ENCODE measurements around the gene HBS1L. TPM values are rescaled to one million over a fixed set of nuclear protein-coding genes. Genes with fewer than 3 reads are reported as not detected.
A peak's percentile ranks its signal among the peaks of the same experiment; 100 is the strongest.

Gene HBS1L
- total RNA-seq, 3 donors from 2014 or later (not counting 1 experiment from before 2014, with no cell fraction given) = 75.3 to 82.2 (median 80.1) TPM

DNA sequence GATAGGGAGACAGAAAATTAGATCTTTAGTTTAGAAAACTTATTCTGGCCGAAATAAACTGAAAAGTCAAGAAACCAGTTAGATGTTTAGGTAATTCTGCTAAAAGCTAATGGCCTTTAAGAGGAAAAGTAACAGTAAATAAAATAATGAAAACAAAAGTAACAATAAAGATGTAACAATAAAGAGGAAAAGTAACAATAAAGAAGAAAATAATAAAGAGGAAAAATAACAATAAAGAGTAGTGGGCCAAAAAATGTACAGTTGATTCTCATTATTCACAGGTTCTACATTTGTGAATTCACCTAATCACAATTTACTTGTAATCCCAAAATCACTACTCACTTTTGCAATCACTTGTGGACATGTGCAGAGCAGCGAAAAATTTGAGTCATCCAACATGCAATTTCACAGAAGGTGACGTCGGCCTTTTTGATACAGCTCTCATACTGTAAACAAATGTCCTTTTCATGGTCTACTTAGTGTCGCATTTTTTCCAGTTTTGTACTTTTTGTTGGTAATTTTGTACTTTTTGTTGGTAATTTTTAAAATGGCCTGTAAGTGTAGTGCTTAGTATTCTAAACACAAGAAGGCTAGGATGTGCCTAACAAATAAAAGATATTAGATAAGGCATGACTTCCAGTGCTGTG lies 24.0 kb downstream of the HBS1L start:
- H3K27ac ChIP-seq (ENCODE audit: low read length) = no peak overlapping the region
- Mint-ChIP-seq H3K4me1 (peaks cover 7 to 8% of the 10 kb centered on the region in 2 donors), H3K36me3 (no peaks in the 10 kb centered on the region), H3K27ac (peak overlapping the region in 1 of 2 donors; percentile 1), H3K27me3 (ENCODE audit: low read depth in 2 of 2) (no peaks in the 10 kb centered on the region), H3K4me3 (no peak overlapping the region), H3K9me3 (no peaks in the 10 kb centered on the region)
- no peak for ATAC-seq
- no peaks in the 10 kb centered on the region for H3K9me3 ChIP-seq (ENCODE audit: control insufficient read depth, insufficient read depth, low read length)
- H3K36me3 ChIP-seq (ENCODE audit: control insufficient read depth, insufficient read depth, low read length) = peaks cover 28% of the 10 kb centered on the region
- DNase-seq = no peak
- no peak overlapping the region for H3K4me3 ChIP-seq (ENCODE audit: low read length)
- H3K27me3 ChIP-seq (ENCODE audit: control insufficient read depth, insufficient read depth, low read length) = no peaks in the 10 kb centered on the region
- intact Hi-C loops (cut with micrococcal nuclease) = no loop called here
- no peak for TF ChIP-seq CTCF (IDR thresholded peaks at IDR 0.05)
- 86% methylated on average over 5 of the region's 5 CpGs for WGBS (ENCODE audit: insufficient coverage)
- no peaks in the 10 kb centered on the region for H3K4me1 ChIP-seq (ENCODE audit: control insufficient read depth, insufficient read depth, low read length)

- no peak for TF ChIP-seq CTCF (IDR thresholded peaks at IDR 0.05)
- no peak overlapping the region for H3K4me3 ChIP-seq (ENCODE audit: low read length)
- intact Hi-C loops (cut with micrococcal nuclease) = no loop called here
Observed at GRCh38 chr6:135030056-135030473, 24.6 kb downstream of the HBS1L start.

DNA sequence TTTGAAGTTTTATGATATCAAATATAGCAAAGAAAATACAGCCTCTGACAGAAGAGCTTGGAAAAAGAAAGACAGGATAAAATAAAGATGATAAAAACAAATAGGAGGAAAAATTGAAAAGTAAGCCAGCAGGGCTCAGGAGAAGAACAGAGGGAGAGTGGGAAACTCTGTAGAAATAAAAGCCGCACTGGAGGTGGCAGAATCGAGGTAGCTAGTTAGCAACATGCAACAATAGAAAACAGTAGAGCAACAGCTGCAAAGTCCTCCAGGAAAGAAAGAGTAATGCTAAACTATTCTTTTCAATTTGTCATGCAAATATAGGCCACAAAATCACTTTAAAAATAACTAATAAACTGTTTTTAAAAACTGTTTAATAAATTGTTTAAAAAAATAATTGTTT lies 28.8 kb downstream of the HBS1L start:
- Mint-ChIP-seq H3K27me3 (ENCODE audit: low read depth in 2 of 2) (no peaks in the 10 kb centered on the region), H3K36me3 (no peaks in the 10 kb centered on the region), H3K4me1 (peaks cover 21 to 27% of the 10 kb centered on the region in 2 donors), H3K4me3 (no peak overlapping the region), H3K27ac (peak overlapping the region in 1 of 2 donors; percentile 11), H3K9me3 (no peaks in the 10 kb centered on the region)
- Histone ChIP-seq H3K36me3 (ENCODE audit: control insufficient read depth, insufficient read depth, low read length) (peaks cover 6% of the 10 kb centered on the region), H3K4me3 (ENCODE audit: low read length) (no peak overlapping the region), H3K4me1 (ENCODE audit: control insufficient read depth, insufficient read depth, low read length) (no peaks in the 10 kb centered on the region), H3K27me3 (ENCODE audit: control insufficient read depth, insufficient read depth, low read length) (no peaks in the 10 kb centered on the region), H3K9me3 (ENCODE audit: control insufficient read depth, insufficient read depth, low read length) (no peaks in the 10 kb centered on the region), H3K27ac (ENCODE audit: low read length) (no peak overlapping the region)
- no peak for DNase-seq
- intact Hi-C loops (cut with micrococcal nuclease) = no loop called here
- 100% methylated on average over 2 of the region's 2 CpGs for WGBS (ENCODE audit: insufficient coverage)
- no peak for TF ChIP-seq CTCF (IDR thresholded peaks at IDR 0.05)
- ATAC-seq = no peak

More at GRCh38 chr6:135030056-135030473, 24.6 kb downstream of the HBS1L start:
- DNase-seq (peak in 1 of 2 donors; percentile 62), ATAC-seq (no peak)
- peaks cover 28% of the 10 kb centered on the region for H3K36me3 ChIP-seq (ENCODE audit: control insufficient read depth, insufficient read depth, low read length)
- Mint-ChIP-seq H3K27me3 (ENCODE audit: low read depth in 2 of 2) (no peaks in the 10 kb centered on the region), H3K4me3 (no peak overlapping the region), H3K4me1 (peaks cover 11 to 14% of the 10 kb centered on the region in 2 donors), H3K36me3 (no peaks in the 10 kb centered on the region), H3K27ac (peak overlapping the region in 1 of 2 donors; percentile 1), H3K9me3 (no peaks in the 10 kb centered on the region)
- WGBS (ENCODE audit: insufficient coverage) = 85% methylated on average over 3 of the region's 3 CpGs
- H3K9me3 ChIP-seq (ENCODE audit: control insufficient read depth, insufficient read depth, low read length) = no peaks in the 10 kb centered on the region
- H3K27ac ChIP-seq (ENCODE audit: low read length) = no peak overlapping the region
- no peaks in the 10 kb centered on the region for H3K4me1 ChIP-seq (ENCODE audit: control insufficient read depth, insufficient read depth, low read length)
- no peaks in the 10 kb centered on the region for H3K27me3 ChIP-seq (ENCODE audit: control insufficient read depth, insufficient read depth, low read length)

GRCh38 chr6:135025175-135025574 lies 29.4 kb downstream of the HBS1L start:
- H3K27ac ChIP-seq (ENCODE audit: low read length) = no peak overlapping the region
- no peaks in the 10 kb centered on the region for H3K9me3 ChIP-seq (ENCODE audit: control insufficient read depth, insufficient read depth, low read length)
- intact Hi-C loops (cut with micrococcal nuclease) = no loop called here
- ATAC-seq (no peak), DNase-seq (no peak)
- peak overlapping the region in 1 of 2 donors; percentile 11 for H3K27ac Mint-ChIP-seq
- peaks cover 21 to 27% of the 10 kb centered on the region in 2 donors for H3K4me1 Mint-ChIP-seq
- H3K36me3 ChIP-seq (ENCODE audit: control insufficient read depth, insufficient read depth, low read length) = peaks cover 3% of the 10 kb centered on the region
- no peaks in the 10 kb centered on the region for H3K4me1 ChIP-seq (ENCODE audit: control insufficient read depth, insufficient read depth, low read length)
- H3K4me3 Mint-ChIP-seq = no peak overlapping the region
- no peaks in the 10 kb centered on the region for H3K27me3 Mint-ChIP-seq (ENCODE audit: low read depth in 2 of 2)
- H3K4me3 ChIP-seq (ENCODE audit: low read length) = no peak overlapping the region
- no peaks in the 10 kb centered on the region for H3K27me3 ChIP-seq (ENCODE audit: control insufficient read depth, insufficient read depth, low read length)
- H3K36me3 Mint-ChIP-seq = no peaks in the 10 kb centered on the region
- no peak for TF ChIP-seq CTCF (IDR thresholded peaks at IDR 0.05)
- WGBS (ENCODE audit: insufficient coverage) = 92% methylated on average over 2 of the region's 2 CpGs
- H3K9me3 Mint-ChIP-seq = no peaks in the 10 kb centered on the region
